Kidney epithelial cell (primary cell): ENCODE results near the gene MGST1. TPM values are rescaled to one million over a fixed set of nuclear protein-coding genes. Genes with fewer than 3 reads are reported as not detected.

Source experiments
- DNase-seq: peaks from one replicate; pipeline ENCODE4 v3.0.0-alpha.2; 2010; ENCODE audit warnings: low read depth
- H3K27me3 ChIP-seq: 2 replicates; pipeline ENCODE4 v1.6.0; 2011; ENCODE audit warnings: low read length; ENCODE audit not compliant: control insufficient read depth, insufficient read depth
- H3K36me3 ChIP-seq: 2 replicates; pipeline ENCODE4 v1.5.1; 2011; ENCODE audit warnings: low read length; ENCODE audit not compliant: control insufficient read depth, insufficient read depth
- H3K4me3 ChIP-seq: 2 replicates; pipeline ENCODE4 v1.5.1; 2011; ENCODE audit warnings: low read depth, mild to moderate bottlenecking, control low read depth, low read length
- CTCF ChIP-seq: IDR thresholded peaks from 2 replicates; pipeline ENCODE4 v1.5.1; 2011; ENCODE audit warnings: mild to moderate bottlenecking, moderate library complexity, low read length, control low read depth, inconsistent platforms; ENCODE audit not compliant: insufficient read depth, poor library complexity, severe bottlenecking
- total RNA-seq: library from RNA; depleted of rRNA; stranded (reverse); fragments of >200 nt; gene quantifications from 2 replicates; pipeline ENCODE4 v1.2.3, GENCODE V29; 2015

The MGST1 gene
- total RNA-seq, 1 donor from 2014 or later, result 12.8 TPM

GRCh38 chr12:16307856-16308475 lies 39.5 kb upstream of the MGST1 start:
- Histone ChIP-seq H3K4me3 (no peak overlapping the region), H3K36me3 (no peaks in the 10 kb centered on the region), H3K27me3 (no peaks in the 10 kb centered on the region)
- TF ChIP-seq CTCF, result no peak
- no peak for DNase-seq

- no peak for DNase-seq
- no peak for TF ChIP-seq CTCF
- no peaks in the 10 kb centered on the region for H3K36me3 ChIP-seq
- no peak overlapping the region for H3K4me3 ChIP-seq
- H3K27me3 ChIP-seq, result no peaks in the 10 kb centered on the region
Observed at GRCh38 chr12:16310934-16311333, 36.5 kb upstream of the MGST1 start.

- no peak for TF ChIP-seq CTCF
- DNase-seq, result no peak
- Histone ChIP-seq H3K4me3 (no peak overlapping the region), H3K36me3 (no peaks in the 10 kb centered on the region), H3K27me3 (no peaks in the 10 kb centered on the region)
Observed at GRCh38 chr12:16323010-16323409, 24.4 kb upstream of the MGST1 start.

GRCh38 chr12:16323638-16324037 lies 23.8 kb upstream of the MGST1 start:
- Histone ChIP-seq H3K36me3 (no peaks in the 10 kb centered on the region), H3K27me3 (no peaks in the 10 kb centered on the region), H3K4me3 (no peak overlapping the region)
- no peak for TF ChIP-seq CTCF
- DNase-seq, result no peak

- TF ChIP-seq CTCF, result no peak
- Histone ChIP-seq H3K36me3 (no peaks in the 10 kb centered on the region), H3K27me3 (no peaks in the 10 kb centered on the region), H3K4me3 (no peak overlapping the region)
- DNase-seq, result no peak
Observed at GRCh38 chr12:16324272-16324671, 23.2 kb upstream of the MGST1 start.

GRCh38 chr12:16324772-16325171 lies 22.7 kb upstream of the MGST1 start:
- no peaks in the 10 kb centered on the region for H3K27me3 ChIP-seq
- TF ChIP-seq CTCF, result no peak
- no peak for DNase-seq

More at GRCh38 chr12:16324772-16325171, 22.7 kb upstream of the MGST1 start:
- no peak overlapping the region for H3K4me3 ChIP-seq
- no peaks in the 10 kb centered on the region for H3K36me3 ChIP-seq
